Stimulated activated naive CD8-positive, alpha-beta T cell treated with anti-CD3 and anti-CD28 coated beads, Interleukin-15, amount 100 ng/mL, for 72 hours (primary cell): ENCODE data around the gene NUP214.

Source experiments
- ATAC-seq: fragments of 150-1000 bp; cut with Tn5 transposase; 2 replicates; pipeline ENCODE4 v1.10.0; 2021; ENCODE audit warnings: mild to moderate bottlenecking, moderate library complexity
- DNase-seq, 2 donors: peaks; one replicate each; pipeline ENCODE4 v3.0.0; 2021 to 2022
- H3K27ac Mint-ChIP-seq, 2 donors: one replicate each; pipeline ENCODE4 v1.8.0; 2022; ENCODE audit warnings: mild to moderate bottlenecking in 2 of 2, mixed read lengths in 2 of 2, moderate library complexity in 2 of 2
- H3K27me3 Mint-ChIP-seq: one replicate; pipeline ENCODE4 v1.8.0; 2022; ENCODE audit warnings: mixed read lengths
- H3K4me1 Mint-ChIP-seq: one replicate; pipeline ENCODE4 v1.8.0; 2022; ENCODE audit warnings: mild to moderate bottlenecking, mixed read lengths
- H3K4me3 Mint-ChIP-seq, 2 donors: one replicate each; pipeline ENCODE4 v1.8.0; 2022; ENCODE audit warnings: mild to moderate bottlenecking in 2 of 2, mixed read lengths in 2 of 2, moderate library complexity in 1 of 2
- H3K9me3 Mint-ChIP-seq, 2 donors: one replicate each; pipeline ENCODE4 v1.8.0; 2022; ENCODE audit warnings: mixed read lengths in 2 of 2

NUP214 gene

GRCh38 chr9:131125288-131126058, at the start of gene NUP214:
NUP214 (plus strand) TSS chr9:131125586; CDS start chr9:131125705, 119 bp downstream.
- Mint-ChIP-seq H3K4me3 (peak within 1 kb of the TSS; percentile 85 to 98), H3K27ac (peak within 1 kb of the TSS; percentile 92 to 98), H3K4me1 (peaks cover 21% of the 10 kb centered on the region), H3K9me3 (no peaks in the 10 kb centered on the region), H3K27me3 (no peaks in the 10 kb centered on the region)
- ATAC-seq (peak; percentile 99), DNase-seq (peak; percentile 99)

GRCh38 chr9:131076347-131077195, 48.8 kb upstream of the NUP214 start:
- no peak overlapping the region for H3K4me3 Mint-ChIP-seq
- H3K9me3 Mint-ChIP-seq = no peaks in the 10 kb centered on the region
- ATAC-seq = no peak
- DNase-seq = no peak
- H3K4me1 Mint-ChIP-seq = no peaks in the 10 kb centered on the region
- H3K27ac Mint-ChIP-seq = no peak overlapping the region
- H3K27me3 Mint-ChIP-seq = no peaks in the 10 kb centered on the region

GRCh38 chr9:131078427-131079366, 46.7 kb upstream of the NUP214 start:
- Mint-ChIP-seq H3K4me1 (no peaks in the 10 kb centered on the region), H3K27ac (no peak overlapping the region), H3K27me3 (no peaks in the 10 kb centered on the region), H3K9me3 (no peaks in the 10 kb centered on the region), H3K4me3 (no peak overlapping the region)
- ATAC-seq (no peak), DNase-seq (no peak)

- Mint-ChIP-seq H3K4me3 (no peak overlapping the region), H3K27me3 (no peaks in the 10 kb centered on the region), H3K27ac (no peak overlapping the region), H3K9me3 (no peaks in the 10 kb centered on the region), H3K4me1 (no peaks in the 10 kb centered on the region)
- ATAC-seq (no peak), DNase-seq (no peak)
Observed at GRCh38 chr9:131080589-131080988, 44.8 kb upstream of the NUP214 start.

GRCh38 chr9:131081868-131082267, 43.5 kb upstream of the NUP214 start:
- Mint-ChIP-seq H3K27me3 (no peaks in the 10 kb centered on the region), H3K27ac (no peak overlapping the region), H3K4me3 (no peak overlapping the region), H3K4me1 (no peaks in the 10 kb centered on the region), H3K9me3 (no peaks in the 10 kb centered on the region)
- ATAC-seq (no peak), DNase-seq (no peak)

- DNase-seq (no peak), ATAC-seq (no peak)
- Mint-ChIP-seq H3K9me3 (no peaks in the 10 kb centered on the region), H3K27ac (no peak overlapping the region), H3K27me3 (no peaks in the 10 kb centered on the region), H3K4me3 (no peak overlapping the region), H3K4me1 (no peaks in the 10 kb centered on the region)
Observed at GRCh38 chr9:131082774-131083512, 42.4 kb upstream of the NUP214 start.

- no peak overlapping the region for H3K4me3 Mint-ChIP-seq
- ATAC-seq (no peak), DNase-seq (no peak)
- no peaks in the 10 kb centered on the region for H3K27me3 Mint-ChIP-seq
- no peak overlapping the region for H3K27ac Mint-ChIP-seq
- H3K4me1 Mint-ChIP-seq = no peaks in the 10 kb centered on the region
- no peaks in the 10 kb centered on the region for H3K9me3 Mint-ChIP-seq
Observed at GRCh38 chr9:131084661-131085369, 40.6 kb upstream of the NUP214 start.

DNA sequence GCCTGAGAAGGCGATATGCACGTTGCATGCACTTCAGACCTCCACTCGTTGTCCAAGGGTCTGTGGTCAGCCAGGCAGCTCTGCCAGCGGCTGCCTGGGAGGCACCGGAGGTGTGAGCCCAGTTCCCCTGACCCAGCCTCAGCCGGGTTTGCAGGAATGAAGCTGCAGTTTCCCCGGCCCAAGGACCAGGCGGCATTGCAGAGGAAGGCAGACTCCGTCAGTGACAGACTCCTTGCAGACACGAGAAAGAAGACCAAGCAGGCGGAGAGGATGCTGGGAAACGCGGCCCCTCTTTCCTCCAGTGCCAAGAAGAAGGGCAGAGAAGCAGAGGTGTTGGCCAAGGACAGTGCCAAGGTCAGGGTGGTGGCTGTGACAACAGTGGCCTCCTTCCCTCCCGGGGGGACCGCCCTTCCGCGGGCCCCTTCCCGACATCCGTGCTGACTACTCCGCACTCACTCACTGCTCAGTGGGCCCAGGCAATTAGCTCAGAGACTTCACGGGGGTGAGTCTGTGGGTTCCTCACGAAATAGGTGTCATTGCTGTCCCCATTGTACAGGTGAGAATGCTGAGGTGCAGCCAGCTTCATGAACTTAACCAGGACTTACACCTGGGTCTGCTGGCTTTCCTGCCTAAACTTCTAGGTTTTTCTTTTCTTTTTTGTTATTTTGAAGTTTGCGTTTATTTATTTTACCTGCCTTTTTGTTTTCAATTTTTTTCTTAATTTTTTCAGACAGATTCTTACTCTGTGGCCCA, 39.8 kb upstream of the NUP214 start:
- Mint-ChIP-seq H3K4me1 (no peaks in the 10 kb centered on the region), H3K27ac (no peak overlapping the region), H3K27me3 (no peaks in the 10 kb centered on the region), H3K9me3 (no peaks in the 10 kb centered on the region), H3K4me3 (no peak overlapping the region)
- no peak for ATAC-seq
- no peak for DNase-seq

GRCh38 chr9:131087354-131087893, 38.0 kb upstream of the NUP214 start:
- Mint-ChIP-seq H3K4me3 (no peak overlapping the region), H3K4me1 (no peaks in the 10 kb centered on the region), H3K27ac (no peak overlapping the region), H3K9me3 (no peaks in the 10 kb centered on the region), H3K27me3 (no peaks in the 10 kb centered on the region)
- DNase-seq (no peak), ATAC-seq (no peak)

DNA sequence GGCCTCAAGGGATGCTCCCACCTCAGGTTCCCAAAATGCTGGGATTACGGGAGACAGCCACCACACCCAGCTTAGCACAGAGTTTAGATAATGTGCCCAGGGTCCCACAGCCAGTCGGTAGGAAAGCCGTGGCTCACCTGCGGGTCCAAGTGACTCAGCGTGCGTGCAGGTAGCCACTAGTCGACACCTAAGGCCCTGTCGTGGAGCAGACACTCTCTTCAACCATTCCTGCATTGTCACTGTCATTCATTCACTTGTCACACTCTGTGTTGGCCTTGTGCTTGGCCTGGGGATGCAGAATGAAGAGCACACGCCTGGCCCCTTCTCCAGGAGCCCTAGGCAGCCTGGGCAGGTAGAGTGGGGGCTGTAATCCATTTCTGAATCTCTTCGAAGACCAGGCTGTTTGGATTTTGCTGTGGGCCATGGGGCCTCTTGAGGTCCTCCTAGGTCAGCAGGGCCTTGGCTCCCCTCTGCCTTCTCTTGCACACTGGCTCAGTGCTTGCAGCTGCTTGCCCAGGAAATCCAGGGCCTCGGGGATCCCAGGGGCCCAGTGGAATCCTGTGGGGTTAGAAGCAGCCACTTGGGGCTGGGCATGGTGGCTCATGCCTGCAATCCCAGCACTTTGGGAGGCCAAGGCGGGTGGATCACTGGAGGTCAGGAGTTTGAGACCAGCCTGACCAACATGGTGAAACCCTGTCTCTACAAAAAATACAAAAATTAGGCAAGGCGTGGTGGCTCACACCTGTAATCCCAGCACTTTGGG, 35.2 kb upstream of the NUP214 start:
- Mint-ChIP-seq H3K9me3 (no peaks in the 10 kb centered on the region), H3K4me3 (no peak overlapping the region), H3K4me1 (no peaks in the 10 kb centered on the region), H3K27ac (no peak overlapping the region), H3K27me3 (peaks cover 18% of the 10 kb centered on the region)
- DNase-seq = no peak
- ATAC-seq = no peak

GRCh38 chr9:131091352-131091992, 33.9 kb upstream of the NUP214 start:
- no peaks in the 10 kb centered on the region for H3K9me3 Mint-ChIP-seq
- no peak for ATAC-seq
- DNase-seq = no peak
- H3K27ac Mint-ChIP-seq = no peak overlapping the region
- peaks cover 29% of the 10 kb centered on the region for H3K27me3 Mint-ChIP-seq
- H3K4me1 Mint-ChIP-seq = peaks cover 6% of the 10 kb centered on the region
- H3K4me3 Mint-ChIP-seq = no peak overlapping the region

GRCh38 chr9:131092030-131092429, 33.4 kb upstream of the NUP214 start:
- ATAC-seq (no peak), DNase-seq (no peak)
- Mint-ChIP-seq H3K4me1 (peaks cover 8% of the 10 kb centered on the region), H3K4me3 (no peak overlapping the region), H3K27me3 (peaks cover 33% of the 10 kb centered on the region), H3K9me3 (no peaks in the 10 kb centered on the region), H3K27ac (no peak overlapping the region)
